Stimulated activated CD8-positive, alpha-beta memory T cell treated with anti-CD3 and anti-CD28 coated beads, Interleukin-7, amount 100 ng/mL, for 1 hour (primary cell): ENCODE results near the gene ERVK3-1.
"Not testable (repeated sequence)": the region's sequence is repeated elsewhere in the genome, so short reads cannot be mapped to it uniquely, and the experiment has no call there.

Experiments
- DNase-seq, 2 donors: peaks; one replicate each; pipeline ENCODE4 v3.0.0-alpha.2; 2020; ENCODE audit warnings: low read depth in 2 of 2

ERVK3-1 gene

GRCh38 chr19:58304748-58305064 lies 471 bp upstream of the ERVK3-1 start:
- DNase-seq = no peak

- DNase-seq = no peak
Observed at GRCh38 chr19:58305932-58306323, 751 bp downstream of the ERVK3-1 start.

DNA sequence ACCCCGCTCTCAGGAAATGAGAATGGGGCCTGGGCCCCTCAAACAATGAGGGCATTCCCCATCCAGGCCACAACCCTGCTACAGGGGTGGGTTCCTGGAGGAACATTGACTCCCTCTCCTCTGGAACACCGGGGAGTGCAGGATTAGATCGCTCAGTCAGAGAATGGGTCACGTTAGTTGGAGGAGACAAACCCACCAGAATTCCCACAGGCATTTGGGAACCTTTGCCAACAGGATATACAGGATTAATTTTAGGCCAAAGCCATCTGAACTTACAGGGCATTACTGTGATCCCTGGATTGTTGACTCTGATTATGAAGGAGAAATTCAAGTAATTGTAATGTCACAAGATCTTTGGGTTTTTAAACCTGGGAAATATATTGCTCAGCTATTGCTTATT lies 2.6 kb downstream of the ERVK3-1 start:
- DNase-seq = no peak

GRCh38 chr19:58310685-58311084 lies 5.5 kb downstream of the ERVK3-1 start:
- not testable (repeated sequence) for DNase-seq

DNA sequence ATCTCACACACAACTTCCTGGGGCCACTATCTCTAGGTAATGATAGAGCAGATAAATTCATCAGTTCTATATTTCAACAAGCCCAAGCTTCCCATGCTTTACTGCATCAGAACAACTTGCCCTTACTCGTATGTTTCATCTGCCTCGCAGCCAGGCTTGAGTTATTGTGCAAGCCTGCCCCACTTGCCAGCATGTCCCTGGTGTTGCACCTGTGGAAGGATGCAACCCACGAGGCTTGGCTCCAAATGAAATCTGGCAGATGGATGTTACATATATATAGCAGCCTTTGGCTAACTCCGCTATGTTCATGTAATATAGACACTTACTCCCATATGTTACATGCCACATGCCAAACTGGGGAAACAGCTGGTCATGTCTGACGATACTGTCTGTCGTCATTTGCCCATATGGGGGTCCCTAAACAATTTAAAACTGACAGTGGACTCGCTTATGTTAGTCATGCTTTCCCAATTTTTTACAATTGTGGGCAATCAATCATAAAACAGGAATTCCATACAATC lies 6.2 kb downstream of the ERVK3-1 start:
- no peak for DNase-seq

GRCh38 chr19:58315580-58315979 lies 10.4 kb downstream of the ERVK3-1 start:
- no peak for DNase-seq

- DNase-seq = no peak
Observed at GRCh38 chr19:58317476-58318072, 12.4 kb downstream of the ERVK3-1 start.

DNA sequence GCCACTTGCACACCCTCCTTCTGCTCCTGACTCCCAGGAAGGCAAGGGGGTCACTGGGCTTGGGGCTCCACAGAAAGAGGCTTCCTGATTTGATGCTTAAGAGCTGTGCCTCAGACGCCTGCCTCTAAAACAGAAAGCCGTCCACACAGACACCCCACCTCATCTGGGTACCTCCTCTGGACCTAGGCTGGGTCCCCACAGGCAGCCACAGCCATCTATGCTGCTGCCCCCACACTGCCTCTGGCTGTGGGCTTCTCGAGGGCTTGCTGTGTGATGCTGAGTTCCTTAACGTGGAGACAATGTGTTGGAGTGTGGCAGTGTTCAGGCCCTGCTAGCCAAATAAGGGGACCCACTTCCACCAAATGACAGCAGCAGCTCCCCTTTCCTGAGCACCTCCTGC lies 13.1 kb downstream of the ERVK3-1 start:
- DNase-seq = no peak

- DNase-seq = no peak
Observed at GRCh38 chr19:58319241-58319640, 14.1 kb downstream of the ERVK3-1 start.

- DNase-seq = no peak
Observed at GRCh38 chr19:58325311-58326022, 20.3 kb downstream of the ERVK3-1 start.

GRCh38 chr19:58326501-58326913 lies 21.3 kb downstream of the ERVK3-1 start:
- no peak for DNase-seq

DNA sequence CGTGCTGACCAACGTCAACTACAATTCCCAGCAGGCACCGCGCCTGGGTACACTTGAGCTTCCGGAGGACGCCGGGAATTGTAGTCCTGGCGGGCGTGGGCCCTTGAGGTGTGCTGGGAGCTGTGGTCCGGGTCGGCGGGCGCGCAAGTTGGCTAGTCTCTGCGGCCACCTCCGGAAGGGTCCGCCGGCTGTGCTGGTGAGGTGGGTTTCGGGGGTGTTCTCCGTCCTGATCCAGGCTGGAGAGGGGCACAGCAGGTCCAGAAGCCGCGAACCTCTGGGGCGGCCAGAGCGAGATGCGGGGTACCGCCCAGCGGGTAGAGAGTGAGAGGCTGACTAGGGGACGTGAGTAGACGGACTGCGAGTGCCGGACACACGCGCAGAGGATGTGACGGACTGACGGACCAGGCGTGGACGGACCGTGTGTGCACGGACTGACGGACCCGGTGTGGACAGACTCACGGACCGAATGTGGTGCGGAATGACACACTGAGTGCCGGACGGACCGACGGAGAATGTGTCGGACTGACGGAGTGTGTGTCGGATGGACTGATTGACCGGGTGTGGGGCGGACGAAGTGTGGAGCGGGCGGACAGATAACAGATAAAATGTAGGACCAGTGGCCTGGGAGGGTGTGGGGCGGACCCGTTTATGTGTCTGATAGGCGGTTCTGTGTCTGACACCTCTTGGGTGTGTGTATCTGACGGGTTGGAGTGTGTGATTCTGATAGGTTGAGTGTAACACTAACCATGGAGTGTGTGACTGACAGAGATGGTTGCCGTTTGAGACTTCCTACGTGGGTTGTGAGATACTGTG lies 21.9 kb downstream of the ERVK3-1 start, which contains the start of gene ZSCAN22:
Gene ZSCAN22 (plus strand): TSS at position 81 of the 813 bp plus-strand sequence. CDS start 7,809 bp downstream, outside the sequence.
- peak; percentile 76 to 77 for DNase-seq

DNA sequence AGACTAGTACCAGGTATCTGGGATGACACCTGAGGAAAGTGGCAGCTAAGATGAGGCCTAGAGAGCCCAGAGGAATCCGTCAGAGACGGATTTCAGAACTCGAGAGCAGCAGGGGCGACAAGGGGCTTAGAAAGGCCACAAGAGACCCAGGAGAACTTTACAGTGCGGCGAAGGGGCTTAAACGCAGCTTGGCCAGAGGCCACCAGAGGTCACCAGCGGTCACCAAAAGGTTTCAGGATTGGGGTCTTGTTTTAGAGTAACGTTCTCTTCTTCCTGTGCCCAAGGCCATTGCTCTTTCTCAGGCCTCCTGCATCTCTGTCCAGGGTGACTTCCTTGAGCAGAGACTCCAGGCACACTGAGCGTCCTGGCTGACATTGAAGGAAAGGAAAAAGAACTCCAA lies 23.8 kb downstream of the ERVK3-1 start:
- no peak for DNase-seq

- no peak for DNase-seq
Observed at GRCh38 chr19:58330458-58330857, 25.3 kb downstream of the ERVK3-1 start.

- no peak for DNase-seq
Observed at GRCh38 chr19:58332697-58333096, 27.5 kb downstream of the ERVK3-1 start.

DNA sequence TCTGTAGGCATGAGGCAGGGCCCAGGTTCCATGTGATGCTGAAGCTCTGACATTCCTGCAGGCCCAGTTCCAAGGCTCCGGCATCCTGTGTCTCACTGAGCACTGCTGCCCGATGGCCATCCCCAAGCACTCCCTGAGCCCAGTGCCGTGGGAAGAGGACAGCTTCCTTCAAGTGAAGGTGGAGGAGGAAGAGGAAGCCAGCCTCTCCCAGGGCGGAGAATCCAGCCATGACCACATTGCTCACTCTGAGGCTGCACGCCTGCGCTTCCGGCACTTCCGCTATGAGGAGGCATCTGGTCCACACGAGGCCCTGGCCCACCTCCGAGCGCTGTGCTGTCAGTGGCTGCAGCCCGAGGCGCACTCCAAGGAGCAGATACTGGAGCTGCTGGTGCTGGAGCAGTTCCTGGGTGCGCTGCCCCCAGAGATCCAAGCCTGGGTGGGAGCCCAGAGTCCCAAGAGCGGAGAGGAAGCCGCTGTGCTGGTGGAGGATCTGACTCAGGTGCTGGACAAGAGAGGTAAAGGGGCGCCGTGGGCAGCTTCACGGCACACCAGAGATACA lies 29.6 kb downstream of the ERVK3-1 start:
- DNase-seq = no peak

DNA sequence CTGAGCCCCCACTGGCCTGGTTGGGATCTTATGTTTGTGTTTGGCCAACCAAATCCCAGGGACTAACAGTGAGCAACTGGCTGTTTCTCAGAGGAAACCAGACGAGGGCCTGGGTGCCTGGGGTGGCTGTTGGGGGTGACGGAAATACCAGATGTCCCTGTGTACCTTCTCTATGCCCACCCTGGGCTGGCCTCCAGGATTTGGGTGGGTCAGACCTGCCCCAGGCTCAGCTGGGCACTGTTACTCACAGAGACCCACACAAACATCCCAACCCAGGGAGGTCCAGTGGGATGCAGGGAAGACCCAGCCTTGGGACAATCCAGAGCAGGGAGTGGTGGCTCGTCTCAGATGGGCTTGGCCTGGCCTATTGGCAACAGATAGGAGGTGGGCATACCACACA lies 30.5 kb downstream of the ERVK3-1 start:
- DNase-seq = no peak

DNA sequence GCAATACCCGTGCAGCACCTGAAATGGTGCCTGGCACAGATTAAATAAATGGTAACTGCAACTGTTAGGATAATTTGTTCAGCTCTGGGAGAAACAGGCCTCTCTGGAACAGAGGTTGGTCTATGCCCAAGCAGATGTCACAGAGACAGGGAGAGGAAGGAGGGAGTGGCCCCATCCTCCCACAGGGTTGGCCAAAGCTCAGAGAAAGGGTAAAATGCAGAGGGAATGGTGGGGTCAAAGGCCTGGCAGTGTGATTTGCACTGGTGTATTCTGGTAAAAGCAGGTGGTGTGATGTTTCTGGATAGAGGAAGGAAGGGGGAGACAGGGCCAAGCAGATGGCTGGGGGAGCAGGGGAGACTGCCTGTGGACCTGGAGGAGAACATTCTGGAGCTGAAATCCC lies 31.0 kb downstream of the ERVK3-1 start:
- DNase-seq = no peak

- DNase-seq = no peak
Observed at GRCh38 chr19:58336820-58337219, 31.6 kb downstream of the ERVK3-1 start.

GRCh38 chr19:58338336-58338735 lies 33.2 kb downstream of the ERVK3-1 start:
- DNase-seq = no peak

DNA sequence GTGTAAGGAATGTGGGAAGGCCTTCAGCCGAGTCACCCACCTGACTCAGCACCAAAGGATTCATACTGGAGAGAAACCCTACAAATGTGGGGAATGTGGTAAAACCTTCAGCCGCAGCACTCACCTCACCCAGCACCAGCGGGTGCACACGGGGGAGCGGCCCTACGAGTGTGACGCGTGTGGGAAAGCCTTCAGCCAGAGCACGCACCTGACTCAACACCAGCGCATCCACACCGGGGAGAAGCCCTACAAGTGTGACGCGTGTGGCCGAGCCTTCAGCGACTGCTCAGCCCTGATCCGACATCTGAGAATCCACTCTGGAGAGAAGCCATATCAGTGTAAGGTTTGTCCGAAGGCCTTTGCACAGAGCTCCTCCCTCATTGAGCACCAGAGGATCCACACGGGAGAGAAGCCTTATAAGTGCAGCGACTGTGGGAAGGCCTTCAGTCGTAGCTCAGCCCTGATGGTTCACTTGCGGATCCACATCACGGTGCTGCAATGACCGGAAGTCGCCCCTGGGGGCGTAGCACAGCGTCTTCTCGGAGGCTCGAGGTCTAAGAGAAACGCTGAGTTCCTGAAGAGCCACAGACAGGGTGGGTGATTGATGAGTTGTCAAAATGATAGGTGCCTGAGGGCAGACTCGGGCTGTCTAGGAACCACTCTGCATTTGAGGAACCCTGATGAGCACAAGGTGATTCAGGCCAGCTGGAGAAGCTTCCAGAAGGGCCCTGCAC lies 33.8 kb downstream of the ERVK3-1 start:
- no peak for DNase-seq

- DNase-seq = no peak
Observed at GRCh38 chr19:58345558-58345957, 40.4 kb downstream of the ERVK3-1 start.
